OCI-LY7 (cell line): ENCODE results near the gene IQGAP2.

Source experiments
- CTCF ChIP-seq: fragments of 200-600 bp; sonication (generic); conservative IDR thresholded peaks from 2 replicates; pipeline ENCODE4 v1.5.1; 2014; ENCODE audit warnings: mild to moderate bottlenecking, antibody characterized with exemption, low read length, moderate library complexity, mixed read lengths
- EZH2phosphoT487 ChIP-seq: fragments of 200-600 bp; sonication (generic); IDR thresholded peaks from 2 replicates; pipeline ENCODE4 v1.6.1; 2018; ENCODE audit warnings: low read depth, borderline replicate concordance, mild to moderate bottlenecking, mixed run types, antibody characterized with exemption, low read length, moderate library complexity, mixed read lengths

- no peak for TF ChIP-seq CTCF
- no peak for TF ChIP-seq EZH2phosphoT487
Observed at GRCh38 chr5:76457674-76458485, 54.8 kb downstream of the IQGAP2 start.
